NB4 (cell line): ENCODE measurements around the gene RYR3.

Experiments used
- DNase-seq: peaks from one replicate; pipeline ENCODE4 v3.0.0; 2010; ENCODE audit warnings: low read depth
- H3K4me3 ChIP-seq: one replicate; pipeline ENCODE4 v1.5.1; 2011; ENCODE audit warnings: mild to moderate bottlenecking, low read depth, low read length, moderate library complexity
- MYC ChIP-seq: IDR thresholded peaks from 2 replicates; pipeline ENCODE4 v1.6.1; 2011; ENCODE audit warnings: low read depth, low read length
- POLR2A ChIP-seq: IDR thresholded peaks from 2 replicates; pipeline ENCODE4 v1.6.1; 2011; ENCODE audit warnings: mild to moderate bottlenecking; ENCODE audit not compliant: insufficient read length; ENCODE audit errors: extremely low read depth
- TF ChIP-seq, protein P1 (sequence below): IDR thresholded peaks from one replicate; pipeline ENCODE4 v1.5.1; 2012; ENCODE audit warnings: low read depth, low read length
- TF ChIP-seq, protein P2 (sequence below): IDR thresholded peaks from 2 replicates; pipeline ENCODE4 v1.6.1; 2011; ENCODE audit warnings: low read depth, low read length

RYR3 gene

DNA sequence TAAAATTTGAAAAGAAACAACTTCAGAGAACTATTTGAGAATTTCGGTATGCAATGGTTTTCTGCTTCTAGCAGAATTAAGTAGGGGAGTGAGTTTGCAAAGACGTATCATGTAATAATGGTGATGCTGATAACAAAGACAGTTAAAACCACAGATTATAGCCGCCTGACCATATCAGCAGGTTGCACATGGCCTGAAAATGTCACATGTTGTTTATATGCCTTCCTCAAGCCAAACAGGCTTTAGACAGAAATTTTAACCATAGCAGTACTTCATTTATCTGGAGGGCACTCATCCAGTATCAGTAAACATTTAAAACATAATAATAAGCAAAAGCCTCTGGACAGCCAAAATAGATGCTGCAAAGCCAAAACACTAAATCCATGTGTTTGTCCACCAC, 131.7 kb downstream of the RYR3 start:
- DNase-seq: no peak
- H3K4me3 ChIP-seq: no peak overlapping the region
- TF ChIP-seq POLR2A (no peak), MYC (no peak)
- TF ChIP-seq, protein P1, sequence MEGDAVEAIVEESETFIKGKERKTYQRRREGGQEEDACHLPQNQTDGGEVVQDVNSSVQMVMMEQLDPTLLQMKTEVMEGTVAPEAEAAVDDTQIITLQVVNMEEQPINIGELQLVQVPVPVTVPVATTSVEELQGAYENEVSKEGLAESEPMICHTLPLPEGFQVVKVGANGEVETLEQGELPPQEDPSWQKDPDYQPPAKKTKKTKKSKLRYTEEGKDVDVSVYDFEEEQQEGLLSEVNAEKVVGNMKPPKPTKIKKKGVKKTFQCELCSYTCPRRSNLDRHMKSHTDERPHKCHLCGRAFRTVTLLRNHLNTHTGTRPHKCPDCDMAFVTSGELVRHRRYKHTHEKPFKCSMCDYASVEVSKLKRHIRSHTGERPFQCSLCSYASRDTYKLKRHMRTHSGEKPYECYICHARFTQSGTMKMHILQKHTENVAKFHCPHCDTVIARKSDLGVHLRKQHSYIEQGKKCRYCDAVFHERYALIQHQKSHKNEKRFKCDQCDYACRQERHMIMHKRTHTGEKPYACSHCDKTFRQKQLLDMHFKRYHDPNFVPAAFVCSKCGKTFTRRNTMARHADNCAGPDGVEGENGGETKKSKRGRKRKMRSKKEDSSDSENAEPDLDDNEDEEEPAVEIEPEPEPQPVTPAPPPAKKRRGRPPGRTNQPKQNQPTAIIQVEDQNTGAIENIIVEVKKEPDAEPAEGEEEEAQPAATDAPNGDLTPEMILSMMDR: no peak
- TF ChIP-seq, protein P2, sequence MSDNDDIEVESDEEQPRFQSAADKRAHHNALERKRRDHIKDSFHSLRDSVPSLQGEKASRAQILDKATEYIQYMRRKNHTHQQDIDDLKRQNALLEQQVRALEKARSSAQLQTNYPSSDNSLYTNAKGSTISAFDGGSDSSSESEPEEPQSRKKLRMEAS: no peak

DNA sequence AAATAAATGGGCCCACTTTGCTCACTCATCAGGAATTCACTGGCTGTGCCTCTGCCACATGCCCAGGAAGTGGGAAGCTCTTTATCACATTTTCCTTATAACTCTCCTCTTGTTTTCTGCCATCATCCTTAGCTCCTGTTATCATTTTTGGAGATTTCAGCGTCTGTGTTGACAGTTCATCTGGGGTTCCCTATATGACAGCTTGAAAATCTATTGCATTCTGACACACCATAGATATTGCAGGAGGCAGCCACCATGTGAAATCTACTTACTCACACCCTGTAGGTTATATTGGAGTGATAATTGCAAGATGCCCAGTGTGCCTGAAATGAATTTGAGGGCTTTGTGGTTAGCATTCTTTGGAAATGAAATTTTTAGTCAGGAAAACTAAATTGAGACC, 132.9 kb downstream of the RYR3 start:
- no peak for DNase-seq

DNA sequence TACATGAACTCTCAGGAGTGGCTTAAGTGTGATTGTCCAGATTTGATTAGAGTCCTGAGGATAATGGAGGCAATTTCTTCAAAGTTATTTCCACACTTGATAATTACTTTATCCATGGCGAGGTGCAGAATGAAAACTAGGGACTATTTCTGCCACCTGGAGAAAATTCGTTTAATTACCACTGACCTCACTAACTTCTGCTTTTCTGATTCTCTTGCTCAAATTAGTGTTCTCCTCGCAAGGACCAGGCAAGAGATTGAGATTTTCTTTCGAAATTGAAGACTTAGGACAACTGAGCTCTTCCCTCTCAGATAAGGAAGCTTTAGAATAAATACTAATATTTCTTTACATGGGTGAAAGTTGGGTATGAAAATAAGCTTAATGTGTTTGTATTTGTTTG, 135.2 kb downstream of the RYR3 start:
- no peak overlapping the region for H3K4me3 ChIP-seq
- DNase-seq: peak; percentile 2
- TF ChIP-seq, protein P2: no peak
- TF ChIP-seq POLR2A (no peak), MYC (no peak)
- TF ChIP-seq, protein P1: no peak

More for the DNA sequence above, 132.9 kb downstream of the RYR3 start:
- TF ChIP-seq, protein P1: no peak
- TF ChIP-seq MYC (no peak), POLR2A (no peak)
- TF ChIP-seq, protein P2: no peak
- H3K4me3 ChIP-seq: no peak overlapping the region

DNA sequence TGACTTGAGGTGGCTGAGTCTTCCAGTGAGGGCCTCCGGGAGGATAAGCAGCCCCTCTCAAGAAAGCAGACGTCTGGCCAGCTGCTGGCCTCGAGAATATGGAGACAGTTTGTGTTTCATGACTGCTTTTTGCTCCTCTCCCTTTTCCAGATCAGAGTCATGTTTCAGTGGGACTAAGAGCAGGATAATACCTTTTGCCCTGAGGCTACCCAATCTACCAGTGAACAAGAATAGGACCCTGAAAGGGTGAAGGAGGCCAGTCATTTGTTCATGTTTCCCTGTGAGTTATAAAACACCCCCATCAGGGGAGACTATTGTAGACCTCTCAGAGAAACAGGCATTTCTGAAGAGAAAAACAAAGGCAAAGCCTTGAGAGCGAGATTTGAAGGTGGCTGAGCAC, 137.4 kb downstream of the RYR3 start:
- no peak for DNase-seq

DNA sequence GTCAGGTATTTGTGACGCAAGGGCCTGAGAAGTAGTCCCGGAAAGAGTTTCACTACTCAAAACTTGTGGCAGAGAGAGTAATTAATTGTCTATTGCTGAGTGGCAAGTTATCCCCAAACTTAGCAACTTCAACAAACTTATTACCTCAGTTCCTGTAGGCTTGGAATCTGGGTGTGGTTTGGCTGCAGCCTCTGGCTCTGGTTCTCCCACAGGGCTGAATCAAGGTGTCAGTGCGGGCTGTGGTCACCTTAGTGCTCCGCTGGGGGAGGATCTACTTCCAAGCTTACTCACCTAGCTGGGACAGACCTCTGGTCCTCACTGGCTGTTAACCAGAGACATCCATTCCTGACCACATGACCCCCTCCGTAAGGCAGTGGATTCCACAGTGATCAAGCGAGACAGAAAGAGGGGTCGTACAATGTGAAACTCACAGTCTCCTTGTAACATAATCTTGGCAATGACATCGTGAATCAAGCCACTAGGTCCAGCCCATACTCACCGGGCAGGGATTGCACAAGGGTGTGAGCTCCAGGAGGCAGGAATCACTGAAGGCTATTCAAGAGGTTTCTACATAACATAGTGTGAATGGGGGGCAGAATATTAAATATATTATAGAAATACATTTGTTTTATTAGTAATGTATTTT, 138.3 kb downstream of the RYR3 start:
- TF ChIP-seq, protein P1: no peak
- no peak for TF ChIP-seq POLR2A
- TF ChIP-seq MYC: no peak
- TF ChIP-seq, protein P2: no peak
- no peak for DNase-seq
- H3K4me3 ChIP-seq: no peak overlapping the region

More for the DNA sequence above, 137.4 kb downstream of the RYR3 start:
- no peak overlapping the region for H3K4me3 ChIP-seq
- no peak for TF ChIP-seq POLR2A
- TF ChIP-seq MYC: no peak
- TF ChIP-seq, protein P2: no peak
- TF ChIP-seq, protein P1: no peak
